ENCODE results near the gene CASS4. TPM values are rescaled to one million over a fixed set of nuclear protein-coding genes. Genes with fewer than 3 reads are reported as not detected.
A peak's percentile ranks its signal among the peaks of the same experiment; 100 is the strongest.

The CASS4 gene
- total and polyA plus RNA-seq, 9 of the 15 experiments (the other 6 are each of a cell fraction or from before 2014, with no cell fraction given): 8.1 to 53.8 (median 26.7) TPM

GRCh38 chr20:56411759-56412472 is at the start of gene CASS4 (continued):
- TF ChIP-seq ID3 (CRISPR knock-in tag; IDR thresholded peaks at IDR 0.05) (no peak), ID3 (tag; IDR thresholded peaks at IDR 0.05) (0 out of 2 replicates have a peak, but pooled peaks have one; percentile 36), BDP1 (IDR thresholded peaks at IDR 0.05; ENCODE audit: insufficient read depth, insufficient read length) (no peak), PHF21A (IDR thresholded peaks at IDR 0.05; ENCODE audit: borderline replicate concordance, low read depth) (peak; percentile 32; the same call in 1 of the 2 replicates), XRCC3 (IDR thresholded peaks at IDR 0.05) (no peak), NEUROD1 (IDR thresholded peaks at IDR 0.05; ENCODE audit: borderline replicate concordance, low read depth, low read length, partially characterized antibody) (peak; percentile 75), ZNF133 (CRISPR knock-in tag; IDR thresholded peaks at IDR 0.05) (no peak), CLOCK (CRISPR knock-in tag; IDR thresholded peaks at IDR 0.05; ENCODE audit: borderline replicate concordance) (no peak), ARID3A (IDR thresholded peaks at IDR 0.05; ENCODE audit: borderline replicate concordance, low read depth, low read length) (peak; percentile 73; the same call in 1 of the 2 replicates), CTCF (IDR thresholded peaks at IDR 0.05 in 2 of 3, conservative IDR thresholded peaks at IDR 0.05 in 1 of 3; ENCODE audit: insufficient read depth in 2 of 3, low read depth in 1 of 3, low read length in 3 of 3) (no peak), TAF15 (IDR thresholded peaks at IDR 0.05; ENCODE audit: low read depth, low read length) (no peak), TFAP4 (CRISPR knock-in tag; IDR thresholded peaks at IDR 0.05; ENCODE audit: borderline replicate concordance) (peak; percentile 82), OTX1 (CRISPR knock-in tag; IDR thresholded peaks at IDR 0.05) (0 out of 2 replicates have a peak, but pooled peaks have one; percentile 13), ZNF134 (CRISPR knock-in tag; conservative IDR thresholded peaks at IDR 0.05) (0 out of 2 replicates have a peak, but pooled peaks have one; percentile 6), FOXK1 (CRISPR knock-in tag; IDR thresholded peaks at IDR 0.05; ENCODE audit: borderline replicate concordance) (no peak), HNRNPK (IDR thresholded peaks at IDR 0.05; ENCODE audit: low read depth, low read length, poor library complexity, severe bottlenecking) (no peak), ARNT (IDR thresholded peaks at IDR 0.05) (peak; percentile 97 to 98), KLF16 (IDR thresholded peaks at IDR 0.05) (peak; percentile 98), POLR2H (tag; IDR thresholded peaks at IDR 0.05; ENCODE audit: low read depth) (peak; percentile 74; the same call in 1 of the 2 replicates)
